GM06990 (cell line): Measurements from ENCODE around the gene BCAS2.

ENCODE experiments used
- DNase-seq: peaks from one replicate; pipeline ENCODE4 v3.0.0-alpha.2; 2011; ENCODE audit not compliant: insufficient read length; ENCODE audit errors: extremely low read depth
- H3K27me3 ChIP-seq: replicated peaks from 2 replicates; pipeline ENCODE4 v1.6.0; 2011; ENCODE audit warnings: low read length; ENCODE audit not compliant: control insufficient read depth, insufficient read depth
- H3K36me3 ChIP-seq: 2 replicates; pipeline ENCODE4 v1.5.1; 2011; ENCODE audit warnings: low read length; ENCODE audit not compliant: control insufficient read depth, insufficient read depth
- H3K4me3 ChIP-seq: replicated peaks from 2 replicates; pipeline ENCODE4 v1.5.1; 2011; ENCODE audit warnings: low read depth, mild to moderate bottlenecking, control low read depth, low read length
- TF ChIP-seq, protein P1 (sequence below): IDR thresholded peaks from 2 replicates; pipeline ENCODE4 v1.5.1; 2011; ENCODE audit warnings: low read length, control low read depth, mild to moderate bottlenecking, inconsistent platforms; ENCODE audit not compliant: insufficient read depth, poor library complexity, severe bottlenecking

Gene BCAS2

DNA sequence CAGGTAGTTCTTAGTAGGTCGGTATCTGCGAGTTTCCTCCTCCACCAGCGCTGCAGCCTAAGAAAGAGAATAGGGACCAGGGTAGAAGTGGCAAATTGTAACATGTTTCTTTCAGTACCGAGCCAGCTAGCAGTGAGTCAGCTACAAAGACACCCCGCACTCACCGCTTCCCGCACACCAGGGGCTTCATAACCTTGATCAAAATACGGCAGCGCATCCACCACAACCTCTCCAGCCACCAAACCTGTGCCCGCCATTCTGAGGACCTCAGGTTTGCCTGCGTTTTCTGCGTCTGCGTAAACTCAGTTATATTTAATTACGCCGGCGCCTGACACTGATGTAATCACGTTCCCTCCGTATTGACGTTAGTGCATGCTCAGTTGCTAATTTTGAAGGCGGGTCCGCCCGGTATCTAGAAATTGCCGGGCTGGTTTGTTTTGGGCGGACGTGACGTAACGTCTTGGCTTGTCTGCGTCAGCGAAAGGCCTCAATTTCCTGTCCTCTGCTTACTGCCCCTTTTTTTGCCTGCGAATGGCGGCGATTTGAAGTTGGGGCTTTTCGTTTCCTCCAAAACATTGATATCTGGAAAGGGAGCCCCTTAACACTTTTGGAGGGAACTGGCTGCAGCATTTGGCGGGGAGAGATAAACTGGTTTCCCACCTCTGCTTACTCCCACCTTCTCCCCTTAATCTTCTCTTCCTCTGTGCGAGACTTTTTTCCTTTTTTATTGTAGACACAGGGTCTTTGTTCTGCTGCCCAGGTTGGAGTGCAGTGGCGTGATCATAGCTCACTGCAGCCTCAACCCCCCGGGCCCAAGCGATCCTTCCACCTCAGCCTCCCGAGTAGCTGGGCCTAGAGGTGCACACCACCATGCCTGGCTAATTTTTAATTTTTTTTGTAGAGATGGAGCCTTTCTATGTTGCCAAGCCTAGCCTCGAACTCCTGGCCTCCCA is at the start of gene BCAS2:
BCAS2 (minus strand) TSS at position 281 of the 953 bp plus-strand sequence; CDS start at position 257, 24 bp downstream.
- peak within 1 kb of the TSS; percentile 77 for H3K4me3 ChIP-seq
- DNase-seq: peak; percentile 84
- H3K36me3 ChIP-seq: no peaks in the 10 kb centered on the region; the same call in 1 of the 2 replicates
- H3K27me3 ChIP-seq: no peaks in the 10 kb centered on the region
- TF ChIP-seq, protein P1, sequence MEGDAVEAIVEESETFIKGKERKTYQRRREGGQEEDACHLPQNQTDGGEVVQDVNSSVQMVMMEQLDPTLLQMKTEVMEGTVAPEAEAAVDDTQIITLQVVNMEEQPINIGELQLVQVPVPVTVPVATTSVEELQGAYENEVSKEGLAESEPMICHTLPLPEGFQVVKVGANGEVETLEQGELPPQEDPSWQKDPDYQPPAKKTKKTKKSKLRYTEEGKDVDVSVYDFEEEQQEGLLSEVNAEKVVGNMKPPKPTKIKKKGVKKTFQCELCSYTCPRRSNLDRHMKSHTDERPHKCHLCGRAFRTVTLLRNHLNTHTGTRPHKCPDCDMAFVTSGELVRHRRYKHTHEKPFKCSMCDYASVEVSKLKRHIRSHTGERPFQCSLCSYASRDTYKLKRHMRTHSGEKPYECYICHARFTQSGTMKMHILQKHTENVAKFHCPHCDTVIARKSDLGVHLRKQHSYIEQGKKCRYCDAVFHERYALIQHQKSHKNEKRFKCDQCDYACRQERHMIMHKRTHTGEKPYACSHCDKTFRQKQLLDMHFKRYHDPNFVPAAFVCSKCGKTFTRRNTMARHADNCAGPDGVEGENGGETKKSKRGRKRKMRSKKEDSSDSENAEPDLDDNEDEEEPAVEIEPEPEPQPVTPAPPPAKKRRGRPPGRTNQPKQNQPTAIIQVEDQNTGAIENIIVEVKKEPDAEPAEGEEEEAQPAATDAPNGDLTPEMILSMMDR: no peak

DNA sequence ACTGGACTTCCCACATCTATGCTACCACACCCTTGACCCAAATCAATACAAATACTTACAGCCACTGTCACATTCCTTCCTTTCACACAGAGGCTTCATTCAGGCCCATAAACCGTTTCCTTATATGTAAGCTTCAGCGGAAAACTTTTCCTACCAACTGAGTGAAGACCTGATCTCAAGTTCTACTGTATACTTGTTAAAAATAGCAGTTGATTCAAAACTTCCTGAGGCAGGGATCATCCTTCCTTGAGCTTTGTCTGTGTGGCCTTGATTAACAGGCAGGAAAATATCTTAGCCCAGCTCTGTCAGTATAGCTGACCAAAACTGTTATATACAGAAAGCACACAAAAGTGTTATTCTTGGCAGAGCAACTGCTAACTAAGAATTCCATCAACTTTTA is 45.7 kb upstream of the BCAS2 start:
- TF ChIP-seq, protein P1: no peak
- Histone ChIP-seq H3K4me3 (no peak overlapping the region), H3K27me3 (no peaks in the 10 kb centered on the region), H3K36me3 (no peaks in the 10 kb centered on the region)
- DNase-seq: no peak

DNA sequence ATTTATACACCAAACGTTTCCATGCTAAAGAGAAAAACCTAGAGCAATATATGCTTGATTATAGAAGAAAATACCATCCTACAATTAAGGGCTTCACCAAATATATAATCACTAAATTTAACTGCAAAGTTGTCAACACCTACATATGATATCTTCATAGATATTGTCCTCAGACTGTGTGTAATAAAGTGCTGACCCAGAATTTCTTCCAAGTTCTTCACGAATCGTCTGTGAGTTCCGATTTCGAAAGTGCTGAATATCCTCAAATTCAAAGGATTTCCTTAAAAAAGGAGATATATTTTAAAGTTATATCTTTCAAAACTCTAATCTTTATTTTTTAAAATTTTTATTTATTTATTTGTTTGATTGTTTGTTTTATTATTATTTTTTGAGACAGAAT is 41.9 kb upstream of the BCAS2 start:
- no peaks in the 10 kb centered on the region for H3K36me3 ChIP-seq
- TF ChIP-seq, protein P1: no peak
- H3K4me3 ChIP-seq: no peak overlapping the region
- H3K27me3 ChIP-seq: no peaks in the 10 kb centered on the region
- DNase-seq: no peak

DNA sequence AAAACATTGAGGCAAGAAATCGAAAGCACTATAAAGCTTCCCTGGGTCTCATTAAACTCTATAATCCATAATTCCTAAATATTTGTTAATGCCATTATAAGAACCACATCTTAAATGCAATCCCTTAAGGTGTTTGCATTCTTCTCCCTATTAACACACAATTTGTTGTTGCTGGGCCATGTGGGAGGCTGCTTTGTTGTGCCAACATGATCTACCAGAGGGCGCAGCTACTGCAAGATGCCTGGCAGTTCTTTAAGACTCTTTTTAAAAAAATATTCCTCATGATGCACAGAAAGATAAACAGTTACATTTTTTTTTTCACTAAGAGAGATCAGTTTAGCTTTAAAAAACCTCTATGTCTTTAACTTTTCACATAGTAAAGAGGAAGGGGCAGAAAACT is 39.0 kb upstream of the BCAS2 start:
- Histone ChIP-seq H3K36me3 (no peaks in the 10 kb centered on the region), H3K27me3 (no peaks in the 10 kb centered on the region), H3K4me3 (no peak overlapping the region)
- no peak for DNase-seq
- TF ChIP-seq, protein P1: peak; percentile 14

DNA sequence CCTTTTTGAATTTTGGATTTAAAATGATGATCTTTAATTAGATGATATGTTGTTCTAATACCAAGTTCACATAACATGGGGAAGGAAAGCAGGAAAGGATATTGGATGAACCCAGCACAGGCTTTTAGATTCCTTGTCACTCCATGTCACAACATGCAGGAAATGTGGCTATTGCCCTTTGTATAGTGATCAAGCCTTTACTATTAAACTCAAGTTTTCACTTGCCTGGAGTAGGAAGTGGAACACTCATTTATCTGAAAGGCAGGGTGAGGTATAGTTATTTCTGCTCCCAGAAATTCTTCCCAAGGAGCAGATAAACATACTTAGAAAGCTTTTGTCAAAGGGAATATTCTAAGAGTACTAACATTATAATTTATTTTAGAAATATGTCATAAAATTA is 37.2 kb upstream of the BCAS2 start:
- no peaks in the 10 kb centered on the region for H3K36me3 ChIP-seq
- TF ChIP-seq, protein P1: no peak

More for the DNA sequence above, 37.2 kb upstream of the BCAS2 start:
- no peak for DNase-seq
- Histone ChIP-seq H3K27me3 (no peaks in the 10 kb centered on the region), H3K4me3 (no peak overlapping the region)
